CD14-positive monocyte (primary cell): ENCODE data around the gene SEC61B. TPM values are rescaled to one million over a fixed set of nuclear protein-coding genes. Genes with fewer than 3 reads are reported as not detected.

Source experiments
- DNase-seq, 3 donors: peaks; one replicate each; pipeline ENCODE4 v3.0.0-alpha.2; 2011 to 2022
- H2AFZ ChIP-seq: 2 replicates; pipeline ENCODE4 v1.6.0; 2012; ENCODE audit warnings: mild to moderate bottlenecking, low read depth, low read length, inconsistent platforms; ENCODE audit not compliant: insufficient read depth, poor library complexity, severe bottlenecking
- H3K27ac ChIP-seq, 2 donors: 1 replicate in 1 of 2; 2 replicates in 1 of 2; pipeline ENCODE4 v1.5.1; 2012 to 2013; ENCODE audit warnings: low read length in 2 of 2, control low read depth in 1 of 2, inconsistent platforms in 1 of 2, low read depth in 1 of 2, mild to moderate bottlenecking in 1 of 2
- H3K27me3 ChIP-seq, 2 donors: one replicate each; pipeline versions ENCODE4 v1.6.0 to v1.6.1; 2011 to 2013; ENCODE audit warnings: low read length in 2 of 2; ENCODE audit not compliant: control insufficient read depth in 2 of 2, insufficient read depth in 2 of 2
- H3K36me3 ChIP-seq, 2 donors: replicated peaks in 1 of 2; 1 replicate in 1 of 2; 2 replicates in 1 of 2; pipeline versions ENCODE4 v1.5.1 to v1.6.1; 2012 to 2013; ENCODE audit warnings: low read length in 2 of 2, control low read depth in 1 of 2, inconsistent platforms in 1 of 2, mild to moderate bottlenecking in 1 of 2; ENCODE audit not compliant: insufficient read depth in 2 of 2, control insufficient read depth in 1 of 2
- H3K4me1 ChIP-seq, 2 donors: 1 replicate in 1 of 2; 2 replicates in 1 of 2; pipeline versions ENCODE4 v1.5.1 to v1.6.1; 2012 to 2013; ENCODE audit warnings: low read length in 2 of 2, control low read depth in 1 of 2, inconsistent platforms in 1 of 2, mild to moderate bottlenecking in 1 of 2, moderate library complexity in 1 of 2; ENCODE audit not compliant: insufficient read depth in 2 of 2, control insufficient read depth in 1 of 2
- H3K4me2 ChIP-seq: replicated peaks from 2 replicates; pipeline ENCODE3; 2012; ENCODE audit warnings: low read length, moderate library complexity, mild to moderate bottlenecking; ENCODE audit not compliant: poor library complexity, severe bottlenecking; ENCODE audit errors: extremely low read depth
- H3K4me3 ChIP-seq, 3 experiments: fragments of 200-600 bp in 1 of 3; sonication (generic) in 1 of 3; replicated peaks in 1 of 3; 1 replicate in 2 of 3; 2 replicates in 1 of 3; pipeline ENCODE4 v1.5.1; 2011 to 2013; ENCODE audit warnings: low read length in 3 of 3, mild to moderate bottlenecking in 3 of 3, control low read depth in 2 of 3, low read depth in 2 of 3, inconsistent platforms in 1 of 3, moderate library complexity in 1 of 3
- H3K79me2 ChIP-seq: 2 replicates; pipeline ENCODE4 v1.6.0; 2012; ENCODE audit warnings: mild to moderate bottlenecking, control low read depth, inconsistent platforms, low read length, moderate library complexity; ENCODE audit not compliant: insufficient read depth
- H3K9ac ChIP-seq: 2 replicates; pipeline ENCODE4 v1.6.0; 2017; ENCODE audit warnings: low read length, mild to moderate bottlenecking; ENCODE audit not compliant: insufficient read depth, poor library complexity, severe bottlenecking
- H3K9me3 ChIP-seq, 2 donors: replicated peaks in 1 of 2; 1 replicate in 1 of 2; 2 replicates in 1 of 2; pipeline versions ENCODE4 v1.5.1 to v1.6.1; 2012 to 2013; ENCODE audit warnings: low read length in 2 of 2, control low read depth in 1 of 2; ENCODE audit not compliant: control insufficient read depth in 1 of 2, insufficient read depth in 1 of 2
- H4K20me1 ChIP-seq: 2 replicates; pipeline ENCODE4 v1.6.0; 2012; ENCODE audit warnings: mild to moderate bottlenecking, low read length, control low read depth, moderate library complexity; ENCODE audit not compliant: insufficient read depth
- H3K27ac Mint-ChIP-seq, 7 donors: one replicate each; pipeline ENCODE4 v1.8.0; 2020; ENCODE audit warnings: mild to moderate bottlenecking in 7 of 7, mixed read lengths in 7 of 7, moderate library complexity in 6 of 7, inconsistent platforms in 2 of 7
- H3K27me3 Mint-ChIP-seq, 3 donors: one replicate each; pipeline ENCODE4 v1.8.0; 2021 to 2022; ENCODE audit warnings: low read depth in 3 of 3, mild to moderate bottlenecking in 3 of 3, mixed read lengths in 3 of 3, moderate library complexity in 3 of 3, inconsistent platforms in 1 of 3
- H3K36me3 Mint-ChIP-seq, 2 donors: one replicate each; pipeline ENCODE4 v1.8.0; 2020; ENCODE audit warnings: mixed read lengths in 2 of 2, inconsistent platforms in 1 of 2, mild to moderate bottlenecking in 1 of 2
- H3K4me1 Mint-ChIP-seq: one replicate; pipeline ENCODE4 v1.8.0; 2020; ENCODE audit warnings: mild to moderate bottlenecking, mixed read lengths
- H3K4me3 Mint-ChIP-seq, 2 donors: one replicate each; pipeline ENCODE4 v1.8.0; 2020; ENCODE audit warnings: mild to moderate bottlenecking in 2 of 2, mixed read lengths in 2 of 2, moderate library complexity in 1 of 2
- H3K9me3 Mint-ChIP-seq, 7 donors: one replicate each; pipeline ENCODE4 v1.8.0; 2020 to 2022; ENCODE audit warnings: mixed read lengths in 7 of 7, mild to moderate bottlenecking in 6 of 7, moderate library complexity in 6 of 7, inconsistent platforms in 2 of 7
- WGBS: methylation state at CpG from one replicate; pipeline ENCODE4 v1.1.5; 2013; ENCODE audit warnings: missing lambda C conversion rate; ENCODE audit not compliant: insufficient coverage; 5-methylcytosine and 5-hydroxymethylcytosine counted together
- intact Hi-C, 2 donors: fragments of 100-400 bp; cut with micrococcal nuclease; formaldehyde crosslinking; loops; one replicate each; pipeline versions ENCODE4 v1.15.0 to v1.15.1; 2023
- polyA plus RNA-seq, 3 donors: library from polyadenylated mRNA; depleted of rRNA in 1 of 3; unstranded in 2 of 3; stranded (reverse) in 1 of 3; fragments of 300-500 nt in 2 of 3; fragments of >200 nt in 1 of 3; fragmentation: Illumina TruSeq in 2 of 3; gene quantifications; 1 replicate in 2 of 3; 2 replicates in 1 of 3; pipeline ENCODE4 v1.2.3, GENCODE V29; 2012 to 2021
- TF ChIP-seq, protein P1 (sequence below): fragments of 200-600 bp; IDR thresholded peaks from one replicate; pipeline ENCODE4 v1.8.0; 2022; ENCODE audit warnings: antibody characterized with exemption, mild to moderate bottlenecking

Gene SEC61B
- polyA plus RNA-seq, 3 donors: 117 to 443 (median 421) TPM

DNA sequence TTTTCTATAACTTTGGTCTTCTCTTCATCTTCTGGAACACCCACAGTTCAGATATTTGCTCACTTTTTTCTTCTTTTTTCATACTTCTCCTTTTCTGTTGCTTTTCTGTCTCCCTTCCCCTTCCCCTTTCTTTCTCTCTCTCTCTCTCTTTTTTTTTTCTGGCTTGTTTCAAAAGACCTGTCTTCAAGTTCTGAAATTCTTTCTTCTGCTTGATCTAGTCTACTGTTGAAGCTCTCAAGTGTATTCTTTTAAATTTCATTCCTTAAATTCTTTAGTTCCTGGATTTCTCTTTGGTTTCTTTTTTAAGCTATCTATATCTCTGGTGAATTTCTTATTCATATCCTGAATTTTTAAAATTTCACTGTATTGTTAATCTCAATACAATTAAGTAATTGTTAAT lies 11.5 kb upstream of the SEC61B start:
- Histone ChIP-seq H3K4me1 (peaks cover 10 to 17% of the 10 kb centered on the region in 2 donors), H3K4me2 (no peak overlapping the region), H3K27me3 (no peaks in the 10 kb centered on the region), H3K9ac (no peak overlapping the region), H3K9me3 (peaks cover 0 to 5% of the 10 kb centered on the region in 2 donors), H3K36me3 (peaks cover 3 to 6% of the 10 kb centered on the region in 2 donors), H2AFZ (no peak overlapping the region), H3K79me2 (no peaks in the 10 kb centered on the region), H3K27ac (no peak overlapping the region), H4K20me1 (peaks cover 9% of the 10 kb centered on the region), H3K4me3 (no peak overlapping the region)
- intact Hi-C loops: loop anchor here in 1 of 2 donors (10.0 kb wide), 1 partner anchor 884 kb away; the partner anchor contains the start of genes ERP44 and INVS
- H3K27me3 Mint-ChIP-seq: peaks cover 0 to 5% (median 2%) of the 10 kb centered on the region in 3 donors
- peaks cover 9 to 27% (median 12%) of the 10 kb centered on the region in 7 donors for H3K9me3 Mint-ChIP-seq
- no peak for DNase-seq
- peaks cover 30% of the 10 kb centered on the region for H3K4me1 Mint-ChIP-seq
- H3K27ac Mint-ChIP-seq: peak overlapping the region in 1 of 7 donors; percentile 39
- H3K4me3 Mint-ChIP-seq: no peak overlapping the region
- H3K36me3 Mint-ChIP-seq: peaks cover 4 to 11% of the 10 kb centered on the region in 2 donors
- TF ChIP-seq, protein P1, sequence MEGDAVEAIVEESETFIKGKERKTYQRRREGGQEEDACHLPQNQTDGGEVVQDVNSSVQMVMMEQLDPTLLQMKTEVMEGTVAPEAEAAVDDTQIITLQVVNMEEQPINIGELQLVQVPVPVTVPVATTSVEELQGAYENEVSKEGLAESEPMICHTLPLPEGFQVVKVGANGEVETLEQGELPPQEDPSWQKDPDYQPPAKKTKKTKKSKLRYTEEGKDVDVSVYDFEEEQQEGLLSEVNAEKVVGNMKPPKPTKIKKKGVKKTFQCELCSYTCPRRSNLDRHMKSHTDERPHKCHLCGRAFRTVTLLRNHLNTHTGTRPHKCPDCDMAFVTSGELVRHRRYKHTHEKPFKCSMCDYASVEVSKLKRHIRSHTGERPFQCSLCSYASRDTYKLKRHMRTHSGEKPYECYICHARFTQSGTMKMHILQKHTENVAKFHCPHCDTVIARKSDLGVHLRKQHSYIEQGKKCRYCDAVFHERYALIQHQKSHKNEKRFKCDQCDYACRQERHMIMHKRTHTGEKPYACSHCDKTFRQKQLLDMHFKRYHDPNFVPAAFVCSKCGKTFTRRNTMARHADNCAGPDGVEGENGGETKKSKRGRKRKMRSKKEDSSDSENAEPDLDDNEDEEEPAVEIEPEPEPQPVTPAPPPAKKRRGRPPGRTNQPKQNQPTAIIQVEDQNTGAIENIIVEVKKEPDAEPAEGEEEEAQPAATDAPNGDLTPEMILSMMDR: no peak

DNA sequence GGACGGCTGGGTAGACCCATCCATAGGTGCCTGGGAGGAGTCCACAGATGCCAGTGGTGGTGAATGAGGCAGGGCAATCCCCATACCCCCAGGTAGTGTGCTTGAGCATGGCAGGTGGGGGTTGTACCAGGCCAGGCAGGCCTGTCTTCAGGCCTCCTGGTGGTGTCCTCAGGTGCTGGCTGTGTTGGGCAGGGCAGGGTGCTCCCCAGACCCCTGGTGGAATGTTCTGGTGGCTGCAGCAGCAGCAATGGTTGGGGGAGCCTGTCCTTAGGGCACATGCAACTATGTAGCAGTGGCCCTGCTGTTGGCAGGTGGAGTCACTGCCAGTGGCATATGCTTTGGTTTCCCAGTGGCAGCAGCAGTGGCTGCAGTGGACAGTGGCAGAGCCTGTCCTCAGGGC lies 10.3 kb upstream of the SEC61B start:
- TF ChIP-seq, protein P1: no peak
- Histone ChIP-seq H3K4me3 (no peak overlapping the region), H3K4me2 (no peak overlapping the region), H3K9me3 (peaks cover 0 to 5% of the 10 kb centered on the region in 2 donors), H3K36me3 (peaks cover 8 to 17% of the 10 kb centered on the region in 2 donors), H3K79me2 (peaks cover 7% of the 10 kb centered on the region), H3K4me1 (peaks cover 10 to 17% of the 10 kb centered on the region in 2 donors), H3K27me3 (no peaks in the 10 kb centered on the region), H3K27ac (no peak overlapping the region), H3K9ac (no peak overlapping the region), H4K20me1 (peaks cover 19% of the 10 kb centered on the region), H2AFZ (no peak overlapping the region)
- peaks cover 9 to 26% (median 12%) of the 10 kb centered on the region in 7 donors for H3K9me3 Mint-ChIP-seq
- H3K4me1 Mint-ChIP-seq: peaks cover 30% of the 10 kb centered on the region
- no peak overlapping the region for H3K4me3 Mint-ChIP-seq
- 100% methylated on average over 1 of the region's 1 CpG for WGBS
- H3K27me3 Mint-ChIP-seq: peaks cover 0 to 4% (median 1%) of the 10 kb centered on the region in 3 donors
- peak overlapping the region in 1 of 7 donors; percentile 59 for H3K27ac Mint-ChIP-seq
- peaks cover 5 to 15% of the 10 kb centered on the region in 2 donors for H3K36me3 Mint-ChIP-seq
- intact Hi-C loops: loop anchor here in 1 of 2 donors (10.0 kb wide), 1 partner anchor 883 kb away; the partner anchor contains the start of genes ERP44 and INVS
- DNase-seq: no peak
